Gastroesophageal sphincter (tissue), 3 donors: ENCODE results near the gene REC114.

Experiments used
- CTCF ChIP-seq, 4 experiments: fragments of 200-600 bp in 2 of 4; fragments of 450-650 bp in 2 of 4; sonication (generic) in 1 of 4; IDR thresholded peaks; one replicate each; pipeline ENCODE4 v1.5.1; 2017 to 2019; ENCODE audit warnings: antibody characterized with exemption in 4 of 4, mild to moderate bottlenecking in 2 of 4, moderate library complexity in 2 of 4
- EP300 ChIP-seq: sonication (generic); formaldehyde crosslinking; IDR thresholded peaks from one replicate; pipeline ENCODE4 v1.6.1; 2017; ENCODE audit warnings: antibody characterized with exemption, mild to moderate bottlenecking
- POLR2A ChIP-seq, 2 donors: fragments of 450-650 bp; IDR thresholded peaks; one replicate each; pipeline ENCODE4 v1.6.1; 2017; ENCODE audit warnings: antibody characterized with exemption in 2 of 2, mild to moderate bottlenecking in 2 of 2, moderate library complexity in 1 of 2

GRCh38 chr15:73590263-73590662 lies 147.3 kb downstream of the REC114 start:
- TF ChIP-seq CTCF (IDR thresholded peaks at IDR 0.05) (no peak), EP300 (no peak), POLR2A (IDR thresholded peaks at IDR 0.05) (no peak)
